ENCODE measurements around the gene FIGN. TPM values are rescaled to one million over a fixed set of nuclear protein-coding genes. Genes with fewer than 3 reads are reported as not detected.
A peak's percentile ranks its signal among the peaks of the same experiment; 100 is the strongest.

The FIGN gene
- total and polyA plus RNA-seq, 2 of the 13 experiments (the other 11 are each of a cell fraction or from before 2014, with no cell fraction given): 6.6 to 6.7 TPM

GRCh38 chr2:163736433-163737189 is 803 bp upstream of the FIGN start (continued):
- TF ChIP-seq, protein P1, sequence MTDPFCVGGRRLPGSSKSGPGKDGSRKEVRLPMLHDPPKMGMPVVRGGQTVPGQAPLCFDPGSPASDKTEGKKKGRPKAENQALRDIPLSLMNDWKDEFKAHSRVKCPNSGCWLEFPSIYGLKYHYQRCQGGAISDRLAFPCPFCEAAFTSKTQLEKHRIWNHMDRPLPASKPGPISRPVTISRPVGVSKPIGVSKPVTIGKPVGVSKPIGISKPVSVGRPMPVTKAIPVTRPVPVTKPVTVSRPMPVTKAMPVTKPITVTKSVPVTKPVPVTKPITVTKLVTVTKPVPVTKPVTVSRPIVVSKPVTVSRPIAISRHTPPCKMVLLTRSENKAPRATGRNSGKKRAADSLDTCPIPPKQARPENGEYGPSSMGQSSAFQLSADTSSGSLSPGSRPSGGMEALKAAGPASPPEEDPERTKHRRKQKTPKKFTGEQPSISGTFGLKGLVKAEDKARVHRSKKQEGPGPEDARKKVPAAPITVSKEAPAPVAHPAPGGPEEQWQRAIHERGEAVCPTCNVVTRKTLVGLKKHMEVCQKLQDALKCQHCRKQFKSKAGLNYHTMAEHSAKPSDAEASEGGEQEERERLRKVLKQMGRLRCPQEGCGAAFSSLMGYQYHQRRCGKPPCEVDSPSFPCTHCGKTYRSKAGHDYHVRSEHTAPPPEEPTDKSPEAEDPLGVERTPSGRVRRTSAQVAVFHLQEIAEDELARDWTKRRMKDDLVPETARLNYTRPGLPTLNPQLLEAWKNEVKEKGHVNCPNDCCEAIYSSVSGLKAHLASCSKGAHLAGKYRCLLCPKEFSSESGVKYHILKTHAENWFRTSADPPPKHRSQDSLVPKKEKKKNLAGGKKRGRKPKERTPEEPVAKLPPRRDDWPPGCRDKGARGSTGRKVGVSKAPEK (CRISPR knock-in tag; IDR thresholded peaks at IDR 0.05; ENCODE audit: borderline replicate concordance): peak; percentile 80; the same call in 1 of the 2 replicates
- TF ChIP-seq REXO4 (CRISPR knock-in tag; IDR thresholded peaks at IDR 0.05; ENCODE audit: borderline replicate concordance) (no peak), ZNF343 (CRISPR knock-in tag; IDR thresholded peaks at IDR 0.05) (no peak), ZBTB38 (CRISPR knock-in tag; IDR thresholded peaks at IDR 0.05) (peak; percentile 65; the same call in 1 of the 2 replicates), FOXA3 (CRISPR knock-in tag; IDR thresholded peaks at IDR 0.05) (0 out of 2 replicates have a peak, but pooled peaks have one; percentile 2), ZFP37 (CRISPR knock-in tag; IDR thresholded peaks at IDR 0.05; ENCODE audit: borderline replicate concordance) (no peak), ZNF691 (CRISPR knock-in tag; IDR thresholded peaks at IDR 0.05; ENCODE audit: borderline replicate concordance, low read depth) (no peak), ZC3H13 (CRISPR knock-in tag; IDR thresholded peaks at IDR 0.05) (0 out of 2 replicates have a peak, but pooled peaks have one; percentile 3), PAX8 (CRISPR knock-in tag; IDR thresholded peaks at IDR 0.05; ENCODE audit: borderline replicate concordance) (no peak; the same call in 1 of the 2 replicates), BHLHE40 (IDR thresholded peaks at IDR 0.05; ENCODE audit: low read length) (0 out of 2 replicates have a peak, but pooled peaks have one; percentile 36), ZFP62 (CRISPR knock-in tag; IDR thresholded peaks at IDR 0.05) (no peak), HOXA7 (CRISPR knock-in tag; IDR thresholded peaks at IDR 0.05) (no peak), TGIF2 (CRISPR knock-in tag; IDR thresholded peaks at IDR 0.05) (no peak), RXRA (CRISPR knock-in tag; IDR thresholded peaks at IDR 0.05) (0 out of 2 replicates have a peak, but pooled peaks have one; percentile 23), AGO2 (optimal IDR thresholded peaks at IDR 0.05; ENCODE audit: low read depth, low read length) (peak; percentile 91), ARHGAP35 (CRISPR knock-in tag; IDR thresholded peaks at IDR 0.05; ENCODE audit: borderline replicate concordance) (no peak), ZNF609 (CRISPR knock-in tag; IDR thresholded peaks at IDR 0.05; ENCODE audit: borderline replicate concordance) (no peak; the same call in 1 of the 2 replicates)
- TF ChIP-seq, protein P2, sequence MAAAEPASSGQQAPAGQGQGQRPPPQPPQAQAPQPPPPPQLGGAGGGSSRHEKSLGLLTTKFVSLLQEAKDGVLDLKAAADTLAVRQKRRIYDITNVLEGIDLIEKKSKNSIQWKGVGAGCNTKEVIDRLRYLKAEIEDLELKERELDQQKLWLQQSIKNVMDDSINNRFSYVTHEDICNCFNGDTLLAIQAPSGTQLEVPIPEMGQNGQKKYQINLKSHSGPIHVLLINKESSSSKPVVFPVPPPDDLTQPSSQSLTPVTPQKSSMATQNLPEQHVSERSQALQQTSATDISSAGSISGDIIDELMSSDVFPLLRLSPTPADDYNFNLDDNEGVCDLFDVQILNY (CRISPR knock-in tag; conservative IDR thresholded peaks at IDR 0.05): no peak

Data from HepG2 (cell line).